HG03095 (cell line): ENCODE measurements around the gene STT3B.
"Not testable (repeated sequence)": the region's sequence is repeated elsewhere in the genome, so short reads cannot be mapped to it uniquely, and the experiment has no call there.

Experiments used
- ATAC-seq: cut with Tn5 transposase; IDR thresholded peaks from one replicate; pipeline ENCODE4 v1.9.1; 2021; ENCODE audit warnings: moderate library complexity; ENCODE audit not compliant: unreplicated experiment

The STT3B gene

GRCh38 chr3:31532587-31533168 lies at the start of gene STT3B:
Gene STT3B, plus strand, starts transcription at chr3:31532925. Its CDS starts 74 bp downstream, at chr3:31532999.
- ATAC-seq, result peak; percentile 50

GRCh38 chr3:31483776-31484175 lies 48.9 kb upstream of the STT3B start:
- ATAC-seq, result no peak

GRCh38 chr3:31485196-31485595 lies 47.5 kb upstream of the STT3B start:
- no peak for ATAC-seq

GRCh38 chr3:31486865-31487533 lies 45.7 kb upstream of the STT3B start:
- ATAC-seq, result no peak

- no peak for ATAC-seq
Measured at GRCh38 chr3:31488475-31489017, 44.2 kb upstream of the STT3B start.

- no peak for ATAC-seq
Measured at GRCh38 chr3:31490502-31490901, 42.2 kb upstream of the STT3B start.

- ATAC-seq, result no peak
Measured at GRCh38 chr3:31491660-31492059, 41.1 kb upstream of the STT3B start.

- no peak for ATAC-seq
Measured at GRCh38 chr3:31493149-31493548, 39.6 kb upstream of the STT3B start.

- no peak for ATAC-seq
Measured at GRCh38 chr3:31495971-31496665, 36.6 kb upstream of the STT3B start.

GRCh38 chr3:31498791-31499190 lies 33.9 kb upstream of the STT3B start:
- ATAC-seq, result no peak

GRCh38 chr3:31499281-31499680 lies 33.4 kb upstream of the STT3B start:
- ATAC-seq, result no peak

- no peak for ATAC-seq
Measured at GRCh38 chr3:31502803-31503221, 29.9 kb upstream of the STT3B start.

GRCh38 chr3:31503456-31503855 lies 29.3 kb upstream of the STT3B start:
- ATAC-seq, result no peak

GRCh38 chr3:31504230-31504629 lies 28.5 kb upstream of the STT3B start:
- no peak for ATAC-seq

- no peak for ATAC-seq
Measured at GRCh38 chr3:31505371-31506048, 27.2 kb upstream of the STT3B start.

GRCh38 chr3:31506515-31506914 lies 26.2 kb upstream of the STT3B start:
- ATAC-seq, result not testable (repeated sequence)

- no peak for ATAC-seq
Measured at GRCh38 chr3:31508452-31509146, 24.1 kb upstream of the STT3B start.

- ATAC-seq, result no peak
Measured at GRCh38 chr3:31509147-31509728, 23.5 kb upstream of the STT3B start.

GRCh38 chr3:31514570-31514969 lies 18.2 kb upstream of the STT3B start:
- no peak for ATAC-seq

GRCh38 chr3:31515486-31516284 lies 17.0 kb upstream of the STT3B start:
- ATAC-seq, result no peak
